ENCODE results near the gene POC1B. TPM values are rescaled to one million over a fixed set of nuclear protein-coding genes. Genes with fewer than 3 reads are reported as not detected.

The POC1B gene
- total RNA-seq, 1 experiment from 2014 or later, result 17.8 TPM

DNA sequence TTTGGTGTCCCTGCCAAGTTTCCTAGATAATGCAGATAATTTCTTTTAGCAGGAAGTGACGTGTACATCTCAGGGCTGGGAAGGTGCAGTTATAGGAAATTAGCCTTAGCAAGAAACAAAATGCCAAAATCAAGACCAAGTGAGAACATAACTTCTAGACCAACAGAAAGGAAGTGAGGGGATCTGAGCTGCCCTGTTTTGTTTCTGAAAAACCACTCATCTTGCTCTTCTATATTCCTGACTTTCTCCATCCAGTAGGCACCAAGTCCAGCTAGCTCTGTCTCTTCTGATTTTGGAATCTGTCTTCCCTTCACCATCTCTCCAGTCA is 149.7 kb downstream of the POC1B start:
- Mint-ChIP-seq H3K9me3 (peaks cover 7% of the 10 kb centered on the region), H3K4me1 (peaks cover 44% of the 10 kb centered on the region), H3K36me3 (peaks cover 7% of the 10 kb centered on the region), H3K27me3 (ENCODE audit: low read depth) (no peaks in the 10 kb centered on the region), H3K27ac (no peak overlapping the region), H3K4me3 (no peak overlapping the region)
- ChIA-PET CTCF (no interaction called here), POLR2A (no interaction called here)
- TF ChIP-seq FOXJ3 (CRISPR knock-in tag; IDR thresholded peaks at IDR 0.05; ENCODE audit: borderline replicate concordance) (no peak), ZNF219 (CRISPR knock-in tag; IDR thresholded peaks at IDR 0.05; ENCODE audit: borderline replicate concordance) (no peak), NFYB (CRISPR knock-in tag; conservative IDR thresholded peaks at IDR 0.05; ENCODE audit: low read depth) (no peak), OVOL2 (CRISPR knock-in tag; IDR thresholded peaks at IDR 0.05; ENCODE audit: borderline replicate concordance) (no peak), FOXK1 (CRISPR knock-in tag; IDR thresholded peaks at IDR 0.05) (no peak), JUN (CRISPR knock-in tag; IDR thresholded peaks at IDR 0.05) (no peak)
- TF ChIP-seq, protein P1, sequence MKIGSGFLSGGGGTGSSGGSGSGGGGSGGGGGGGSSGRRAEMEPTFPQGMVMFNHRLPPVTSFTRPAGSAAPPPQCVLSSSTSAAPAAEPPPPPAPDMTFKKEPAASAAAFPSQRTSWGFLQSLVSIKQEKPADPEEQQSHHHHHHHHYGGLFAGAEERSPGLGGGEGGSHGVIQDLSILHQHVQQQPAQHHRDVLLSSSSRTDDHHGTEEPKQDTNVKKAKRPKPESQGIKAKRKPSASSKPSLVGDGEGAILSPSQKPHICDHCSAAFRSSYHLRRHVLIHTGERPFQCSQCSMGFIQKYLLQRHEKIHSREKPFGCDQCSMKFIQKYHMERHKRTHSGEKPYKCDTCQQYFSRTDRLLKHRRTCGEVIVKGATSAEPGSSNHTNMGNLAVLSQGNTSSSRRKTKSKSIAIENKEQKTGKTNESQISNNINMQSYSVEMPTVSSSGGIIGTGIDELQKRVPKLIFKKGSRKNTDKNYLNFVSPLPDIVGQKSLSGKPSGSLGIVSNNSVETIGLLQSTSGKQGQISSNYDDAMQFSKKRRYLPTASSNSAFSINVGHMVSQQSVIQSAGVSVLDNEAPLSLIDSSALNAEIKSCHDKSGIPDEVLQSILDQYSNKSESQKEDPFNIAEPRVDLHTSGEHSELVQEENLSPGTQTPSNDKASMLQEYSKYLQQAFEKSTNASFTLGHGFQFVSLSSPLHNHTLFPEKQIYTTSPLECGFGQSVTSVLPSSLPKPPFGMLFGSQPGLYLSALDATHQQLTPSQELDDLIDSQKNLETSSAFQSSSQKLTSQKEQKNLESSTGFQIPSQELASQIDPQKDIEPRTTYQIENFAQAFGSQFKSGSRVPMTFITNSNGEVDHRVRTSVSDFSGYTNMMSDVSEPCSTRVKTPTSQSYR (CRISPR knock-in tag; IDR thresholded peaks at IDR 0.05), result no peak
- TF ChIP-seq, protein P2, sequence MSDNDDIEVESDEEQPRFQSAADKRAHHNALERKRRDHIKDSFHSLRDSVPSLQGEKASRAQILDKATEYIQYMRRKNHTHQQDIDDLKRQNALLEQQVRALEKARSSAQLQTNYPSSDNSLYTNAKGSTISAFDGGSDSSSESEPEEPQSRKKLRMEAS (CRISPR knock-in tag; IDR thresholded peaks at IDR 0.05), result no peak
- TF ChIP-seq, protein P3, sequence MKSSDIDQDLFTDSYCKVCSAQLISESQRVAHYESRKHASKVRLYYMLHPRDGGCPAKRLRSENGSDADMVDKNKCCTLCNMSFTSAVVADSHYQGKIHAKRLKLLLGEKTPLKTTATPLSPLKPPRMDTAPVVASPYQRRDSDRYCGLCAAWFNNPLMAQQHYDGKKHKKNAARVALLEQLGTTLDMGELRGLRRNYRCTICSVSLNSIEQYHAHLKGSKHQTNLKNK (CRISPR knock-in tag; IDR thresholded peaks at IDR 0.05), result no peak
- DNase-seq (ENCODE audit: low spot score), result no peak
- no peak for ATAC-seq

DNA sequence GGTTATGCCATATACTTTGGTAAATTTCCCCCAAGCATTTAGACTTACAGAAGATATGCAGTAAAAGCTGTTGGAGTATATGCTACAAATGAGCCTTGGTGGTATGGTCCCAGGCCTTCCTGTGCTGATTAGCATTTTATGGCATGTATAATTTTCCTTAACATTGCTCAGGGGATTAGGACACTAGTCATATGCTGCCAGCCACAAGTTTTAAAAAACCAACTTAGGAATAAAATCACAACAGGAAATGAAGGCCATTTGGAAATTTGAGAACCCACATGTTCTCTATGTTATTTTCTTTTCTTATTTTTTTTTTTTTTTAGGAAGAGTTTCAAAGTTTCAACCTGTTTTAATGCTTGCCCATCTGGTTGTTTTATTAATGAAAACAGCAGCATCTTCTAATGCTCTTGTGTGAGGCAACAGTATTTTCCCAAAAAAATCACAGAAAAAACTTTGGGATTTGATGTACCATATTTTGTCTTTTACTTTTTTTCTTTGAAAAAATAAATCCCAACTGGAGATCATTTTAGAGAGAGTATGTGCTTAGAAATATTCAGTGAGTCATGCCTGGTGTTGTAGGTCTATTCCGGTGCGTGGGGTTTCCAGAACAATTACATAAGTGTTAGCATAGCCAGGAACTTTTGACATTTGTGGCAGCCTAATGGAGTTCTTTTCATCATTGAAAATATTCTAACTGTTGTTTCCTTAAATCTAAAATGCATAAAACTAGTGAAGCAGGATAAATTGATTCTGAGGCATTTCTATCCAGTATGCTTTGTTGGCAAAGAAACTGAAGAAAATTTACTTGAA is 151.9 kb downstream of the POC1B start:
- CTCF ChIA-PET, result no interaction called here
- ATAC-seq, result no peak

More for the DNA sequence above, 151.9 kb downstream of the POC1B start:
- no peak for DNase-seq (ENCODE audit: low spot score)
- TF ChIP-seq GABPB1 (CRISPR knock-in tag; IDR thresholded peaks at IDR 0.05) (no peak), HMGA2 (CRISPR knock-in tag; IDR thresholded peaks at IDR 0.05) (no peak), TP53 (CRISPR knock-in tag; IDR thresholded peaks at IDR 0.05) (no peak), ZNF396 (CRISPR knock-in tag; IDR thresholded peaks at IDR 0.05; ENCODE audit: borderline replicate concordance) (no peak), ZNF232 (CRISPR knock-in tag; IDR thresholded peaks at IDR 0.05) (no peak), PRRX2 (CRISPR knock-in tag; IDR thresholded peaks at IDR 0.05) (no peak), ETV6 (CRISPR knock-in tag; IDR thresholded peaks at IDR 0.05) (no peak), ZNF121 (CRISPR knock-in tag; IDR thresholded peaks at IDR 0.05) (no peak)
- TF ChIP-seq, protein P4, sequence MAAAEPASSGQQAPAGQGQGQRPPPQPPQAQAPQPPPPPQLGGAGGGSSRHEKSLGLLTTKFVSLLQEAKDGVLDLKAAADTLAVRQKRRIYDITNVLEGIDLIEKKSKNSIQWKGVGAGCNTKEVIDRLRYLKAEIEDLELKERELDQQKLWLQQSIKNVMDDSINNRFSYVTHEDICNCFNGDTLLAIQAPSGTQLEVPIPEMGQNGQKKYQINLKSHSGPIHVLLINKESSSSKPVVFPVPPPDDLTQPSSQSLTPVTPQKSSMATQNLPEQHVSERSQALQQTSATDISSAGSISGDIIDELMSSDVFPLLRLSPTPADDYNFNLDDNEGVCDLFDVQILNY (CRISPR knock-in tag; IDR thresholded peaks at IDR 0.05), result no peak
- TF ChIP-seq, protein P5, sequence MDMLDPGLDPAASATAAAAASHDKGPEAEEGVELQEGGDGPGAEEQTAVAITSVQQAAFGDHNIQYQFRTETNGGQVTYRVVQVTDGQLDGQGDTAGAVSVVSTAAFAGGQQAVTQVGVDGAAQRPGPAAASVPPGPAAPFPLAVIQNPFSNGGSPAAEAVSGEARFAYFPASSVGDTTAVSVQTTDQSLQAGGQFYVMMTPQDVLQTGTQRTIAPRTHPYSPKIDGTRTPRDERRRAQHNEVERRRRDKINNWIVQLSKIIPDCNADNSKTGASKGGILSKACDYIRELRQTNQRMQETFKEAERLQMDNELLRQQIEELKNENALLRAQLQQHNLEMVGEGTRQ (CRISPR knock-in tag; IDR thresholded peaks at IDR 0.05), result no peak
- TF ChIP-seq, protein P6, sequence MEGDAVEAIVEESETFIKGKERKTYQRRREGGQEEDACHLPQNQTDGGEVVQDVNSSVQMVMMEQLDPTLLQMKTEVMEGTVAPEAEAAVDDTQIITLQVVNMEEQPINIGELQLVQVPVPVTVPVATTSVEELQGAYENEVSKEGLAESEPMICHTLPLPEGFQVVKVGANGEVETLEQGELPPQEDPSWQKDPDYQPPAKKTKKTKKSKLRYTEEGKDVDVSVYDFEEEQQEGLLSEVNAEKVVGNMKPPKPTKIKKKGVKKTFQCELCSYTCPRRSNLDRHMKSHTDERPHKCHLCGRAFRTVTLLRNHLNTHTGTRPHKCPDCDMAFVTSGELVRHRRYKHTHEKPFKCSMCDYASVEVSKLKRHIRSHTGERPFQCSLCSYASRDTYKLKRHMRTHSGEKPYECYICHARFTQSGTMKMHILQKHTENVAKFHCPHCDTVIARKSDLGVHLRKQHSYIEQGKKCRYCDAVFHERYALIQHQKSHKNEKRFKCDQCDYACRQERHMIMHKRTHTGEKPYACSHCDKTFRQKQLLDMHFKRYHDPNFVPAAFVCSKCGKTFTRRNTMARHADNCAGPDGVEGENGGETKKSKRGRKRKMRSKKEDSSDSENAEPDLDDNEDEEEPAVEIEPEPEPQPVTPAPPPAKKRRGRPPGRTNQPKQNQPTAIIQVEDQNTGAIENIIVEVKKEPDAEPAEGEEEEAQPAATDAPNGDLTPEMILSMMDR (IDR thresholded peaks at IDR 0.05), result no peak
- no peaks in the 10 kb centered on the region for H3K27me3 Mint-ChIP-seq (ENCODE audit: low read depth)
- POLR2A ChIA-PET, result interaction anchor here (0.7 kb wide), 1 partner anchor 111 kb away, joined by 5 read pairs; no protein-coding TSS in a partner anchor
- H3K27ac Mint-ChIP-seq, result peak overlapping the region; percentile 20; the same call in 1 of the 2 replicates
- H3K4me1 Mint-ChIP-seq, result peaks cover 44% of the 10 kb centered on the region
- H3K9me3 Mint-ChIP-seq, result peaks cover 7% of the 10 kb centered on the region
- no peak overlapping the region for H3K4me3 Mint-ChIP-seq
- H3K36me3 Mint-ChIP-seq, result peaks cover 7% of the 10 kb centered on the region

All from WTC11 (cell line).